Panc1 (cell line): ENCODE results near the gene CHAC1.

Experiments used
- POLR2AphosphoS5 ChIP-seq: IDR thresholded peaks from 2 replicates; pipeline ENCODE4 v1.6.1; 2012; ENCODE audit warnings: mild to moderate bottlenecking, low read depth, low read length, moderate library complexity
- SIN3A ChIP-seq: IDR thresholded peaks from 2 replicates; pipeline ENCODE4 v1.6.1; 2012; ENCODE audit warnings: low read depth, mild to moderate bottlenecking, low read length, moderate library complexity, borderline replicate concordance; ENCODE audit not compliant: insufficient read depth
- TCF7L2 ChIP-seq: IDR thresholded peaks from 2 replicates; pipeline ENCODE4 v1.6.1; 2011; ENCODE audit warnings: mild to moderate bottlenecking, low read depth, low read length, inconsistent platforms
- TF ChIP-seq, protein P1 (sequence below): fragments of 450-650 bp; IDR thresholded peaks from 2 replicates; pipeline ENCODE4 v1.5.1; 2017; ENCODE audit warnings: mild to moderate bottlenecking
- TF ChIP-seq, protein P2 (sequence below), 2 experiments: IDR thresholded peaks; 2 replicates each; pipeline ENCODE4 v1.6.1; 2011 to 2012; ENCODE audit warnings: low read depth in 2 of 2, control low read depth in 1 of 2, low read length in 1 of 2, mild to moderate bottlenecking in 1 of 2, moderate library complexity in 1 of 2; ENCODE audit not compliant: insufficient read depth in 1 of 2

DNA sequence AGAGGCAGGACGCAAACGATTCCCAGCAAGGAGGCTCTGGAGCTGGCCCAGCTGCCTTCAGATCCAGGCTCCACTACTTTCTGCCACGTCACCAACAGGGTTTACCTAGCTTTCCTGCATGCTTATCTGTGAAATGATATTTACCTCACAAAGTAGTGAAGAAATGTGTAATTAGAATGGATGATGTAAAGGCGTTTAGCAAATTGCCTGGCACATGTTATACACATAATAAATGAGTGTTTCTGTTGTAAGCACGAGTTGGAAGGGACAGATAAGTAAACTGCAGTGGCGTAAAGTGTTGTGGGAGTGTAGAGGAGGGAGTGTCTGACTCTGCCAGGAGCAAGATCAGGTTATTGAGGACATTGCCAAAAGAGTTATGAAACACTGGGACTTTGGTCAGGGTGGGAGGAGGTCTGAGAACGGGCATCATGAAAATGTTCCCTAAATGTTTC is 3.5 kb upstream of the CHAC1 start:
- TF ChIP-seq, protein P1, sequence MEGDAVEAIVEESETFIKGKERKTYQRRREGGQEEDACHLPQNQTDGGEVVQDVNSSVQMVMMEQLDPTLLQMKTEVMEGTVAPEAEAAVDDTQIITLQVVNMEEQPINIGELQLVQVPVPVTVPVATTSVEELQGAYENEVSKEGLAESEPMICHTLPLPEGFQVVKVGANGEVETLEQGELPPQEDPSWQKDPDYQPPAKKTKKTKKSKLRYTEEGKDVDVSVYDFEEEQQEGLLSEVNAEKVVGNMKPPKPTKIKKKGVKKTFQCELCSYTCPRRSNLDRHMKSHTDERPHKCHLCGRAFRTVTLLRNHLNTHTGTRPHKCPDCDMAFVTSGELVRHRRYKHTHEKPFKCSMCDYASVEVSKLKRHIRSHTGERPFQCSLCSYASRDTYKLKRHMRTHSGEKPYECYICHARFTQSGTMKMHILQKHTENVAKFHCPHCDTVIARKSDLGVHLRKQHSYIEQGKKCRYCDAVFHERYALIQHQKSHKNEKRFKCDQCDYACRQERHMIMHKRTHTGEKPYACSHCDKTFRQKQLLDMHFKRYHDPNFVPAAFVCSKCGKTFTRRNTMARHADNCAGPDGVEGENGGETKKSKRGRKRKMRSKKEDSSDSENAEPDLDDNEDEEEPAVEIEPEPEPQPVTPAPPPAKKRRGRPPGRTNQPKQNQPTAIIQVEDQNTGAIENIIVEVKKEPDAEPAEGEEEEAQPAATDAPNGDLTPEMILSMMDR, result no peak
- TF ChIP-seq POLR2AphosphoS5 (no peak), SIN3A (no peak), TCF7L2 (no peak)
- TF ChIP-seq, protein P2, sequence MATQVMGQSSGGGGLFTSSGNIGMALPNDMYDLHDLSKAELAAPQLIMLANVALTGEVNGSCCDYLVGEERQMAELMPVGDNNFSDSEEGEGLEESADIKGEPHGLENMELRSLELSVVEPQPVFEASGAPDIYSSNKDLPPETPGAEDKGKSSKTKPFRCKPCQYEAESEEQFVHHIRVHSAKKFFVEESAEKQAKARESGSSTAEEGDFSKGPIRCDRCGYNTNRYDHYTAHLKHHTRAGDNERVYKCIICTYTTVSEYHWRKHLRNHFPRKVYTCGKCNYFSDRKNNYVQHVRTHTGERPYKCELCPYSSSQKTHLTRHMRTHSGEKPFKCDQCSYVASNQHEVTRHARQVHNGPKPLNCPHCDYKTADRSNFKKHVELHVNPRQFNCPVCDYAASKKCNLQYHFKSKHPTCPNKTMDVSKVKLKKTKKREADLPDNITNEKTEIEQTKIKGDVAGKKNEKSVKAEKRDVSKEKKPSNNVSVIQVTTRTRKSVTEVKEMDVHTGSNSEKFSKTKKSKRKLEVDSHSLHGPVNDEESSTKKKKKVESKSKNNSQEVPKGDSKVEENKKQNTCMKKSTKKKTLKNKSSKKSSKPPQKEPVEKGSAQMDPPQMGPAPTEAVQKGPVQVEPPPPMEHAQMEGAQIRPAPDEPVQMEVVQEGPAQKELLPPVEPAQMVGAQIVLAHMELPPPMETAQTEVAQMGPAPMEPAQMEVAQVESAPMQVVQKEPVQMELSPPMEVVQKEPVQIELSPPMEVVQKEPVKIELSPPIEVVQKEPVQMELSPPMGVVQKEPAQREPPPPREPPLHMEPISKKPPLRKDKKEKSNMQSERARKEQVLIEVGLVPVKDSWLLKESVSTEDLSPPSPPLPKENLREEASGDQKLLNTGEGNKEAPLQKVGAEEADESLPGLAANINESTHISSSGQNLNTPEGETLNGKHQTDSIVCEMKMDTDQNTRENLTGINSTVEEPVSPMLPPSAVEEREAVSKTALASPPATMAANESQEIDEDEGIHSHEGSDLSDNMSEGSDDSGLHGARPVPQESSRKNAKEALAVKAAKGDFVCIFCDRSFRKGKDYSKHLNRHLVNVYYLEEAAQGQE (IDR thresholded peaks at IDR 0.05; ENCODE audit: insufficient read depth in 1 of 2, low read depth in 2 of 2, low read length in 1 of 2), result no peak
